NOMO-1 (cell line): ENCODE data around the gene CAPN2.
"Not testable (repeated sequence)": the region's sequence is repeated elsewhere in the genome, so short reads cannot be mapped to it uniquely, and the experiment has no call there.

ENCODE experiments used
- DNase-seq, 2 experiments: peaks; one replicate each; lab custom pipeline; 2025; ENCODE audit not compliant: unreplicated experiment in 2 of 2; lab: John Stamatoyannopoulos, UW

Gene CAPN2

DNA sequence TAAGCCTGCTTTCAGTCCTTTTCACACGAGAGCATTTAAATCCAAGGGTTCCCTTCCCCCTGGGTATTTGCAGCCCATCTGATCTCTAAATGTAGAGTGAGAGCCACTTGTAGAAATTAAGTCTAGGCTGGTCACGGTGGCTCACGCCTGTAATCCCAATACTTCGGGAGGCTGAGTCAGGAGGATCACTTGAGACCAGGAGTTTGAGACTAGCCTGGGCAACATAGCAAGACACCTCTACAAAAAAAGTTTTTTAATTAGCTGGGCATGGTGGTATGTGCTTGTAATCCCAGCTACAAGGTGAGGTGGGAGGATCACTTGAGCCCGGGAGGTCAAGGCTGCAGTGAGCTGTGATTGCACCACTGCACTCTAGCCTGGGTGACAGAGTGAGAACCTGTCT lies 24.3 kb downstream of the CAPN2 start:
- DNase-seq: not testable (repeated sequence)

DNA sequence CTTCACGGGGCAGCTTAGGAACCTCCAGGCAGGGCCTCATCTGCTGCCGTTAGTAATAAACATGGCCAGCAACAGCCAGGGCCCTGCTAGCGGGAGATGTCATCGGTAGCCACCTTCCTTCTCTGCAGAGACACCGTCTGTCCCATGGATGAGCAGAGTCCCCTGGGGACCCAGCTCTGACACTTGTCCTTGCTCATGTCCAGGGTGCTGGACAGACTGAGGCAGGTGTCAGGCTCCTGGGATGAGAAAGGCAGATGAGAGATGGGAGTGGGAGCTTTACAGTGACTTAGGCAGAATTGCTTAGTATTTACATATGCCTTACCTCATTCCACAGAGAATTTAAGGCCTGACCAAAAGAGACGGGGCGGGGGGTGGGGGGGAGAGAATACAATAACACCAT lies 25.0 kb downstream of the CAPN2 start:
- no peak for DNase-seq

DNA sequence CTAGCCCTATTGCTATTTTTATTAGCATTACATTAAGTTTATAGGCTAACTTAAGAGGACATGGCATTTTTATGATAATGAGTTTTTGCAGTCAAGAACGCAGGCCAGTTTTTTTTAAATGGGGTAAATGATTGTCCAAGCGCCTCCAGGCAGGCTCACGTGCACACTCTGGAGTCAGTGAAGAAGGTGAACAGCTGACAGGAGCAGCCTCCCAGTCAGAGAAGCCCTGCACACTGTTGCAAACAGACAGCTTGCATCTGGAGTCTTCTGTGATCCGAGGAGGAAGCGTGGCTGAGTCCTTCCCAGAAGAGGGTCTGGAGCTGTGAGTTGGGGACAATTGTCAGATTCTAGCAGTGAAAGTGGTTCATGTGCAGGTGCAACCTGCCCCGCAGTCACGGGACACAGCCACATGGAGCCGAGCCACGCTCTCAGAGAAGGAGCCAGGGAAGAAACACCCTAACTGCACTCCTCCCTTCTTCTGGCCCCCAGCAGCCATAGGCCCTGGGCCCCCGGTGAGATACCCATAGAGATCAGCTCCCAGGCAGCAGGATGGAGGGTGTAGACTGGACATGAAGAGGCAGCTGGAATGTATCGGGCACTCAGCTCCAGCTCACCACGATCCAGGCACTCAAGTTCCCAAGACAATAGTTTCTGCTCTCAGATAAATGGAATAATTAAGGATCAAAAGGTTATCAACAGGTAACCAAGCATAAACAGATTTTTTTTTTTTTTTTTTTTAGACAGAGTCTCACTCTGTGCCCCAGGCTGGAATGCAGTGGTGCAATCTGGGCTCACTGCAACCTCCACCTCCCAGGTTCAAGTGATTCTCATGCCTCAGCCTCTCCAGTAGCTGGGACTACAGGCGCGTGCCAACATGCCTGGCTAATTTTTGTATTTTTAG lies 26.4 kb downstream of the CAPN2 start:
- DNase-seq: no peak

DNA sequence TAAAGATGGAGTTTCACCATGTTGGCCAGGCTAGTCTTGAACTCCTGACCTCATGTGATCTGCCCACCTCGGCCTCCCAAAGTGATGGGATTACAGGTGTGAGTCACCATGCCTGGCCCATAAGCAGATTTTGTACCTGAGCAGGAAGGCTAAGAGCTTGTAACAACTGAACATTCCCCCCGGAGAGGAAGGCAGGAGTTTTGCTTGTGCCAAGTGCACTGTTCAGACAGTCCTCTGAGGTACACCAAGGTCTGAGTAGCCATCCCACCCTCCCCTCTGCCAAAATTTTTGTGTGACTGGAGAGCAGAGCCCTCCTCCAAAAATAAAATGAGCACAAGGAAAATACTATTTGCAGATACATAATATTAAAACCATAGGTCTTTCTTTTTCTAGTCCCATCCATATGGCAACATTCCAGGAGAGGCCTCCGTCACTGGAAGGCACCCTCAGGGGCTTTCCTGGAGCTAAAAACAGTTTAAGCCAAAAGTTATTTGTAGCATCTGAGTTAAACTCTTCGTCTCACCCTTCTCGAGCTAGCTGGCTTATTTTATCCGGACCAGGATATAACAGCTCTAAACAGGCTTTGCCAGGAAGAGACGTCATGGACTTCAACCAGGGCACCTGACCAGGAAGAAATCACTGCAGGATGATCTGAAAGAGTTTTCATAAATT lies 27.2 kb downstream of the CAPN2 start:
- DNase-seq: no peak

DNA sequence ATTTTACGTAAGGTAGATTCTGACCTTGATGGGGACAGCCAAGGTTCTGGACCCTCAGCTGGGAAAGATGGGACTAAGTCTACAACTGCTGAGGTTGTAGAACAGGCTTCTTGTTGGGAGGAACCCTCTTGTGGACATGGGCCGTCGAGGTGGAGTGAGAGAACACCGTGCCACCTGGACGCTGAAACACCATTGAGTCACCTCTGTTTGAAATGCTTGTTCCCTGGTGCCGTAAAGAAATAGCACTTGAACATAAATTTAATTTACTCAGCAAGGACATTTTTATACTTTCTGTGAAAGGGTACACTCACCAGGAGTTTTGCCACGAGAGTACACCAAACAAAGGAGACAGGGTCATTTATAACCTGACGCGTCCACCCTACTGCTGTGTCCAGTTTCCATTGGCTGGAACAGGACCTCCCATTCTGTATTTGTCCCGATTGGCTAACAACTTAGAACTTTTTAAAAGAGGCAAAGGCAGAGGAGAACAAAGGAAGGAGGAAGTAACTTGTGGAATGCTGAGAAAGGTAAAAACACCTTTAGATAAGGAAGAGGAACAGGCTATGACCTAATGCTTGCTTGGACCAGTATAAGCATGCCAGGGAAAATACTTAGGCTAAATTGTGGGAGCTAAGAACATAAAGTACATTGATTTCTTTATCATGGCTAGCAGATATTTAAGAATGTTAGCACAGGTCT lies 27.8 kb downstream of the CAPN2 start:
- DNase-seq: not testable (repeated sequence)

DNA sequence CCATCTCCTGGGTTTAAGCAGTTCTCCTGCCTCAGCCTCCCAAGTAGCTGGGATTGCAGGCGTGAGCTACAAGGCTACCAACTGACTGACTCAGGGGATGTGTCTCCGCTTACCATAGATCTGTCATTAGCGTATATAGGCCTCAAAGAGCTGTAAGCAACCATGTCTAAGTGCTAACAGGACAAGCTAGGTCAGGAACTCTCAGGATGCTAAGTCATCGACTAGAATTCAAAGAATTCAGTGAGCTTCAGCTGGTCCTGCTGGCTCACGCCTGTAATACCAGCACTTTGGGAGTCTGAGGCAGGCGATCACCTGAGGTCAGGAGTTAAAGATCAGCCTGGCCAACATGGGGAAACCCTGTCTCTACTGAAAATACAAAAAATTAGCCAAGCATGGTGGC lies 29.5 kb downstream of the CAPN2 start:
- DNase-seq: no peak

DNA sequence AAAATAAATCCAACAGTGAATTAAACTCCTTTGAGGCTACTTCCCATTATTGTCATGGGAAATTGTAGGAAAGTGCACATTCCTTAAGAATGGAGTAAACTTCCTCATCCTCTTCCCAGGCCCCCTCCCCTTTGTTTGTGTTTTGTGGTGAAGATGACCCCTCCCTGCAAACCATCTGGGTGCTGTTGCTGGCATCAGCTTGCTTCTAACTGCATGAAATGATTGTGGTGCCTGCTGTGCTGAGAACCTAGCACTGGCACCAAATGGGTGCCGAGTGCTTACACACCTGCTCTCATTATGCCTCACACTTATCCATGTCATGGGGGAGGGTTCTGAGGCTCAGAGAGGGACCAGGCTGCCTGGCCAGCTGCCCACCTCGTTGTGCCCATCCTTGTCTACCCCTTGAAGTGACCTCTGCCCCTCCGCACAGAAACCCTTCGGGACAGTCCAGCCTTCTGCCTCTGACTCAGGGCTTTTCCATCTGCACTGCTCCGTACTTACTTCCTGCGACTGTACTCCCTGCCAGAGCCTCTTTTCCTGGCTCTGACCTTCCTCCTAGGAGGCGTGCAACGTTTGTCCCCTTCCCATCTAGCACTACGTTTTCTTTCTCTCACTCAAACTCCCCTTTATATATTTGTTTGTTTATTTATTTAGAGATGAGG lies 30.6 kb downstream of the CAPN2 start:
- DNase-seq: no peak

DNA sequence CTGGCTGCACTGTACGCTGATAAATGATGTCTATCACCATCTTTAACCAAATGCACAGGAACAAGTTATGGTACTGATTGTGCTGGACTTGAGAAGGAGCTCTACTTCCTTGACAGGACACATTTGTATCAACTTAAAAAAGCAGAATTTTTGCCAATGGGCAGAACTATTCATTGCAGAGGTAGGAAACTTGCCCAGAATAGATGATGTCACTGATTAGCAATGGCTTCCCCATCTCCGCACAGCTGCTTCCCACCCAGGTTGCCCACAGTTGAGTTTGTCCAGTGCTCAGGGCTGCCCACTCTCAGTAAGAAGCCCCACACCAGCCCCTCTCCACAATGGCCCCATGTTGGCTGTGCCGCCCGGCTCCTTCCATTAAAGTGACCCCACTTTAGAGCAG lies 33.4 kb downstream of the CAPN2 start:
- DNase-seq: no peak

DNA sequence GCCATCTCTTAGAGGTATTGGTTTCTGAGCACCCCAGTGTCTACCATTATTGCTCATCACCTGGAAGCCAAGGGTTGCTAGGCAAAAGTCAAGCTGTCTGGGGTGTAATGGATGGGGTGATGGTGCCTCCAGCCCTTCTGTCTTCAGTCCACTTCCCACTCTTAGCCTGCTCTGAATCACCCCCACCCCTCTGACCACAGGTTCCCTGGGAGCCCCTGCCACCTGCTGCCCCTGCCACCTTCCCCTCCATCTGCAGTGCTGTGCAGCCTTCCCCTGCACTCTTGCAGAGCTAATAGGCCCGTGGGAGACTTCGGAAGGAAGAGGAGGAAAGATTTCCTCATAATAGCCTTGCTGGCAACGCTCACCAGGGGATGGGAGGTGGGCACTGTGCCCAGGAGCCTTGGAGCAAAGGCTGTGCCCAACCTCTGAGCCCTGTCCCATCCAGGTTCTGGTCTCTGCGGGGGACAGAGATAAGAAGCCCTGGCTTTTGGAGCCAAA lies 35.5 kb downstream of the CAPN2 start:
- DNase-seq: no peak

DNA sequence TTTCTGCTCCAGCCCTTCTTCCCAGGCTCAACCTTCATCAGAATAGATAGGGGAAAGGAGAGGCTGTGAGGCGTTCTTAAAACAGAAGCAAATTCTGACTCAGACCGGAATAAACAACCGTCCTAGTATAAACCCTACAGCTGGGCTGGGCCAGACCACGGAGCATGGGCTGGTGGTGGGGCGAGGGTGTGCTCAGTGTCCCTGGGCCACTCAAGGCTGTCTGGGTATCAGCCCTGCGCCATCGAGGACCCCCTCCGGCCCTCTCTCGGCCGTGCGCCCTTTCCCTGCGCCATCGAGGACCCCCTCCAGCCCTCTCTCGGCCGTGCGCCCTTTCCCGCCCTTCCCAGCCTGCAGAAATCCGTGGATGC lies 36.0 kb downstream of the CAPN2 start:
- DNase-seq: no peak

DNA sequence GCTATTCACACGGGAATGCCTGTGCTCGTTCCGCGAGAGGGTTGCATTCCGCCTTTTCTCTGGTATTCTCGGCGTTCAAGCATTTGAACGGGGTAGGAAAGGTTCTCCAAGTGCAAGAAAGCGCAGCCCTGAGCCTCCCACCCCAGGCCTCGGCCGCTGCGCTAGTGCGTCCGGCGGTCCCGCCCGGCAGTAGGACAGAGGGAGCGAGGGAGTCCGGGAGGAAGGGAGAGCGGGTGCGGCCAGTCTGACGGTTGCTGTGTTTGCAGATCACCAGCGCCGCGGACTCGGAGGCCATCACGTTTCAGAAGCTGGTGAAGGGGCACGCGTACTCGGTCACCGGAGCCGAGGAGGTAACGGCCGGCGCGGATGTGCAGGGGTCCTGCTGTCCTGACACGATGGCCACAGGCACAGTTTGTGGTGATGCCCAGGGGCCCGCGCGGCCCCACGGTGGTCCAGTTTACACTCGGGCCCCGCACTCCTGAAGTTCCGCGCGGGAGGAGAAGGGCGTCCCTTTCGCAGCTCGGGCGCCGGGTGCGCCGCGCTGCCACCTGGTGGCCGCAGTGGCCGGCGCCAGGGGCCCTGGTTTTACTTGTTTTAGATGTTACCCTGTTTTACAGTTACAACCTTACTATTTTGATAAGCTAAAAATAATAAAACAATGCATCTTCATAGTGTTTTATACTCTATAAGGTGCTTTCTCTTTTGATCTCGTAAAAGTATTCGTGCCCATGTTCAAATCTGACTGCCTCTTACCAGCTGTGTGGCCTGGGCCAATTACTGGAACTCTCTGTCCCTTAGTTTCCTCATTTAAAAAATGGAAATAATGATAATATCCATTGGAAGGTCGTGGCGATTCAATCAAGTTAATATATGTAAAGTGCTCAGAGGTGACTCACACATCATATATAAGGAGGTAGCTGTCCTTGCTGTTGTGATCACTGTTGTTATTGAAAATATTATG lies 36.7 kb downstream of the CAPN2 start:
- DNase-seq: peak; percentile 15 to 23

DNA sequence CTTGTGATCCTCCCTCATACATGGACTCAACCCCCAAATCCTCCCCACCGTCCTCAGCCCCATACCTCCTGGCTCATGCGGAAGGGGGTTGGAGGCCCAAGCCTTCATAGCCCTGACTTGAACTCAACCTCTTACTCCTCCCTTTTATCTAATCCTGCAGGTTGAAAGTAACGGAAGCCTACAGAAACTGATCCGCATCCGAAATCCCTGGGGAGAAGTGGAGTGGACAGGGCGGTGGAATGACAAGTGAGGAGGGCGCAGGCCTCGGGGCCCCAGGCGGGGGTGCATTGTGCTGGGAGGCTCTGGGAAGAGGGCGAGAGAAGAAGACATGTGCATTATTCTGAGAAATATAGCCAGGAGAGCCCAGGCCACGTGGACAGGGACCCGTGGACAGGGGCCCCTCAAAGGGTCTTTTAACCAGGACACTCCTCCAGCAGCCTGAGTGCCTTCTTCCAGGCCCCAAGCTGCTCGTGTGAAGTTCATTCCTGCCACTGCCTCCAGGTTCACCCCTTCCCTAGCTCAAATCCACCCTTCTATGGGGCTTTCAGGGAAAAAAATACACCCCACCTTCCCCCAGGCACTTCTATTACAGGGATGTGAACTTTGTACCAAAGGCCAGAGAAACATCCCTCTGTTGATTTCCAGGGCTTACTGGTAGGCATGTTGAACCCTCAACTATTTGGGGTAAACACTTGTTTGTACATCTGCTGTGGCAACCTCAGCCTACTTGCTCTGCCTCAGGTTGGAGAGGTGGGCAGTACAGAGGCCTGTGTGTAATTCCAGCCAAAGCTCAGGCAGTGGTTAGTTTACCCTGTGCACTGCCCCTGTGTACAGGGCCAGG lies 38.6 kb downstream of the CAPN2 start:
- no peak for DNase-seq

DNA sequence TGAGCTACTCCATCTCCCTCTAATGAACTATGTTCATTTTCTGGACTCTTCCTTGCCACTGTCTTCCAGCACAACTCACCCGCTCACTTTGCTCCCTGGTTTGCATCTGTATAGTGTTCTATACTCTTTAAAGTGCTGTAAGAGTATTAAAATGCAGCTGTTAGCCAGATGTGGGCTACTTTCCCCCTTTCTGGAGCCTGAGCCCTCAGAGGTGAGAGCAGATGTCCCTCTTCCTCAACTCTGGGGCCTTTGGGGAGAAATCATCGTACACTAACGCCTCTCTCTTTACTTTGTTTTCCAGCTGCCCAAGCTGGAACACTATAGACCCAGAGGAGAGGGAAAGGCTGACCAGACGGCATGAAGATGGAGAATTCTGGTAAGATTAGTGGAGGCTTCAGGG lies 39.4 kb downstream of the CAPN2 start:
- DNase-seq: no peak

DNA sequence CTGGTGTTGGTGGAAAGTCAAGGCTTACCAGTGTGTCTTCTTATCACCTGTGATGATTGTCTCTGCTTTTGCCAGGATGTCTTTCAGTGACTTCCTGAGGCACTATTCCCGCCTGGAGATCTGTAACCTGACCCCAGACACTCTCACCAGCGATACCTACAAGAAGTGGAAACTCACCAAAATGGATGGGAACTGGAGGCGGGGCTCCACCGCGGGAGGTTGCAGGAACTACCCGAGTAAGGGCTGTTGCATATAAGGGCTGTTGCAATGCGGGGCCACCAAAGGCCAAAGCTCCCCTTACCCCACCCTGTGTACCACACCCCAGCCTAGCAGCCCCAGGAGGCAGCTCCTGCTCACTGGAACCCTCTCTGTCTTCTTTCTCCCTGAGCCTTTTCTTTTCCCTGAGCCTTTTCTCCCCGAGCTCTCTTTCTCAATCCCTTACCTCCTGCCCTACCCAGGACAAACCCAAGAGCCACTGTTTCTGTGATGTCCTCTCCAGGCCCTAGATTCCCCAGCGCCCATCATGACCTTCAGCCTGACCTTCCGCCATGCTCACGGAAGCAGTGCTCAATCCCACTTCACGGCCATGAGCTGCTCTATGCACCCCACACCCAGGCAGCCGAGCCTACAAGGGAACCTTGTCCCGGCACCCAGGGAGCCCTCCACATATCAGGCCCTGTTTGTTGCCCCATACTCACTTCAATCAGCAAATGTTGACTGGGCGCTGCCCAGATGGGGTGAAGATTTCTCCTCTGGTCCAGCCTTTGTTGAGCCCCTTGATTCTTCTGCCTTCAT lies 40.6 kb downstream of the CAPN2 start:
- no peak for DNase-seq

DNA sequence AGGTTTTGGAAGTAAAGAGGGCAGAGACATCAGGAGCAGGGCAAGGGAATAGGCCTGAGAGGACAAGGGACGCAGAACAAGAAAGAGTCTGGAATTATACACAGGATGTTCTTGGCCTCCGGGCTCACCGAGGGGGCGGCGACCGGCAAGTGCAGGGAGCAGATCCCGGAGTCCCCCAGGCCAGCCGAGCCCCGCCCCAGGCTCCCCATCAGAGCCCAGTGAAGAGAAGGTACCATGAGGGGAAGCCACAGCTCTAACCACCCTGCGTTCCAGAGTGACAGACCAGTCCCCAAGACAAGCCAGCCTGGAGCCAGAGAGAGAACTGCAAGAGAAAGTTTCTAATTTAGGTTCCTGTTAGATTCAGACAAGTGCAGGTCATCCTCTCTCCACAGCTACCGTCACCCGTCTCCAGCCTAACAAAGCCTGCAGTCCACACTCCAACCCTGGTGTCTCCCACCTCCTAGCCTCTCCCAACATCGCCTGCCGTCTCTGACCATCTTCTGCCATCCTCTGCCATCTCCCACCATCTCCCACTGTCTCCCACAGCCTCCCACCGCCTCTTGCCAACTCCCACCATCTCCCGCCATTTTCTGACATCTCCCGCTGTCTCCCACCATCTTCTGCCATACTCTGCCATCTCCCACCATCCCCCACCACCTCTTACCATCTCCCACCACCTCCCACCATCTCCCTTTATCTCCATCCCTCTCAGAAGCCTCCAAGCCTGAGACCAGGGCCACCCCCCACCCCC lies 42.5 kb downstream of the CAPN2 start:
- DNase-seq: no peak

DNA sequence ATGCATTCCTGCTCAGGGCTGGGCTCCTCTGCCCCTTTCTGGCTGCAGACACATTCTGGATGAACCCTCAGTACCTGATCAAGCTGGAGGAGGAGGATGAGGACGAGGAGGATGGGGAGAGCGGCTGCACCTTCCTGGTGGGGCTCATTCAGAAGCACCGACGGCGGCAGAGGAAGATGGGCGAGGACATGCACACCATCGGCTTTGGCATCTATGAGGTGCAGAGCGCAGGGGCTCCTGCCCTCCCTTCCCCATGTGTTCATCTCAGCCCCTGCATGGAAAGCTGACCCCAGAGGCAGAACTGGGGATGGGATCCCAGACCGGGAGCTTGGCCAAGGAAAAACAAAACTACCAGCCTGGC lies 43.1 kb downstream of the CAPN2 start:
- no peak for DNase-seq

DNA sequence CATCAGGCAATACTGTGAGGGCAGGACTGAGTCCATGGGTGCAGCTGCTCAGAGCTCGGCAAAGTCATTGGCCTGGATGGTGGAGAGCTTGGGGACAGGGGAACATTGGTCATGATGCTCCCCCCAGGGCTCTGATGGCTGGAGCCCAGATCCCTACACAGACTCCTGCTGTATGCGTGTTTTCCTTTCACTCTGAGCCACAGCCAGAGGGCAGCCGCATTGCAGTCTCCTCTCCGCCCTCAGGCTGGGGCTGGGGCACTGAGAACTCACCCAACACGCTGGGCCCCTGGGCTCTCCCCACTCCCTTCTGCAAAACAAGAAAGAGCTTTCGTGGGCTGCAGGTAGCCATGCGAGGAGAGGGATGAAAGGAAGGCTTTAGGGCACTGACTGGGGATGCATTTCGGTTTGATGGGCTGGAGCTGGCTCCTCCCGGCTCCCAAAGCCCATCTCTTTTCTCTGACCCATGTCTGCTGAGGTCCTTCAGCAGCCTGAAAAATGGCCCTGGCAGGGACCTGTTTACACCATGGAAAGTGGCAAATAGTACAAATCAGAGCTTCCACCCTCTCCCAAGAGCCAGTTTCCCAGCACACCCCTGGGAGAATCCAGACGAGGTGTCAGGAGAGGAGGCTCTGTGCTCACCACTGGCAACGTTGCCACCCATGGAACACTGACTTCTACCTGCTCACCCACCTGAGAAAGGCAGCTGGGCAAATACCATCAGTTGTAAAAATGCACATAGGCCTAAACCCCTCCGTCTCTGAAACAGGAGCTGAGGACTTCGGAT lies 43.8 kb downstream of the CAPN2 start:
- no peak for DNase-seq
